ENCODE measurements around the gene DAB2.

The DAB2 gene

GRCh38 chr5:39432696-39433530 is 8.1 kb upstream of the DAB2 start:
- Histone ChIP-seq H3K36me3 (ENCODE audit: low read length) (no peaks in the 10 kb centered on the region), H3K4me2 (ENCODE audit: low read depth, low read length, poor library complexity, severe bottlenecking) (no peak overlapping the region), H3K9ac (ENCODE audit: low read length) (no peak overlapping the region), H3K27me3 (ENCODE audit: low read length) (no peaks in the 10 kb centered on the region), H3K27ac (ENCODE audit: low read depth, low read length) (no peak overlapping the region), H4K20me1 (ENCODE audit: low read depth, low read length) (no peaks in the 10 kb centered on the region), H3K4me3 (ENCODE audit: insufficient read depth, low read length, poor library complexity, severe bottlenecking) (no peak overlapping the region), H3F3A (ENCODE audit: insufficient read depth) (no peaks in the 10 kb centered on the region), H3K9me3 (ENCODE audit: insufficient read depth, low read length) (no peaks in the 10 kb centered on the region), H3K79me2 (ENCODE audit: insufficient read depth, low read length) (no peaks in the 10 kb centered on the region), H3K9me2 (replicated peaks; ENCODE audit: insufficient read depth, low read length) (no peaks in the 10 kb centered on the region), H2AFZ (ENCODE audit: low read depth, low read length, severe bottlenecking) (no peak overlapping the region)
- TF ChIP-seq EZH2phosphoT487 (conservative IDR thresholded peaks at IDR 0.05; ENCODE audit: low read length), result no peak
- no peak for TF ChIP-seq CTCF (IDR thresholded peaks at IDR 0.05; ENCODE audit: insufficient read depth, low read length, poor library complexity, severe bottlenecking)

DNA sequence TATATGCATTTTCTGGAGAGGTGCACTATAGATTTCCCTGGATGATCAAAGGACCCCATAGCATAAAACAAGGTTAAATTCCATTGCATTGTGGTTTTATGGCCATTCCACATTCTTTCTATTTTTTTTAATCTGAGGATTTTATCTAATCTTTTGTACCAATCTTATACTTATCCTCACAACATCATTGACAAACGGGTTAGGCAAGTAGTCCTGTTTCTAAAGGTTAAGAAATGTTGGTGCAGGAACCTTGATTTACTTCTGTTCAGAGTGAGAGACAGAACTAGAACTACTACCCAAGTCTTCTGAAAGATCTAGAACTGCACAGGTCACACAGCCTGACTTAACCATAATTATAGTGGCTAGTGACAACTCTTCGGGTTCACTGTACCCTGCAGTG is 5.7 kb upstream of the DAB2 start:
- Histone ChIP-seq H3K79me2 (ENCODE audit: insufficient read depth, low read length) (no peaks in the 10 kb centered on the region), H3F3A (ENCODE audit: insufficient read depth) (no peaks in the 10 kb centered on the region), H3K4me3 (ENCODE audit: insufficient read depth, low read length, poor library complexity, severe bottlenecking) (no peak overlapping the region), H4K20me1 (ENCODE audit: low read depth, low read length) (no peaks in the 10 kb centered on the region), H3K9me3 (ENCODE audit: insufficient read depth, low read length) (no peaks in the 10 kb centered on the region), H3K27me3 (ENCODE audit: low read length) (no peaks in the 10 kb centered on the region), H2AFZ (ENCODE audit: low read depth, low read length, severe bottlenecking) (no peak overlapping the region), H3K36me3 (ENCODE audit: low read length) (no peaks in the 10 kb centered on the region), H3K9ac (ENCODE audit: low read length) (no peak overlapping the region), H3K9me2 (replicated peaks; ENCODE audit: insufficient read depth, low read length) (no peaks in the 10 kb centered on the region), H3K27ac (ENCODE audit: low read depth, low read length) (no peak overlapping the region), H3K4me2 (ENCODE audit: low read depth, low read length, poor library complexity, severe bottlenecking) (no peak overlapping the region)
- no peak for TF ChIP-seq EZH2phosphoT487 (conservative IDR thresholded peaks at IDR 0.05; ENCODE audit: low read length)
- TF ChIP-seq CTCF (IDR thresholded peaks at IDR 0.05; ENCODE audit: insufficient read depth, low read length, poor library complexity, severe bottlenecking), result no peak

- no peak for TF ChIP-seq EZH2phosphoT487 (conservative IDR thresholded peaks at IDR 0.05; ENCODE audit: low read length)
- TF ChIP-seq CTCF (IDR thresholded peaks at IDR 0.05; ENCODE audit: insufficient read depth, low read length, poor library complexity, severe bottlenecking), result no peak
- Histone ChIP-seq H3K9ac (ENCODE audit: low read length) (no peak overlapping the region), H3K27ac (ENCODE audit: low read depth, low read length) (no peak overlapping the region)
Measured at GRCh38 chr5:39428640-39429039, 3.9 kb upstream of the DAB2 start.

More at GRCh38 chr5:39428640-39429039, 3.9 kb upstream of the DAB2 start:
- Histone ChIP-seq H2AFZ (ENCODE audit: low read depth, low read length, severe bottlenecking) (no peak overlapping the region), H4K20me1 (ENCODE audit: low read depth, low read length) (no peaks in the 10 kb centered on the region), H3K9me3 (ENCODE audit: insufficient read depth, low read length) (no peaks in the 10 kb centered on the region), H3K4me3 (ENCODE audit: insufficient read depth, low read length, poor library complexity, severe bottlenecking) (no peak overlapping the region), H3F3A (ENCODE audit: insufficient read depth) (no peaks in the 10 kb centered on the region), H3K36me3 (ENCODE audit: low read length) (no peaks in the 10 kb centered on the region), H3K9me2 (replicated peaks; ENCODE audit: insufficient read depth, low read length) (no peaks in the 10 kb centered on the region), H3K27me3 (ENCODE audit: low read length) (no peaks in the 10 kb centered on the region), H3K4me2 (ENCODE audit: low read depth, low read length, poor library complexity, severe bottlenecking) (no peak overlapping the region), H3K79me2 (ENCODE audit: insufficient read depth, low read length) (no peaks in the 10 kb centered on the region)

Data from SU-DHL-6 (cell line).